ENCODE measurements around the gene PCDHB11.
"Not testable (repeated sequence)": the region's sequence is repeated elsewhere in the genome, so short reads cannot be mapped to it uniquely, and the experiment has no call there.

The PCDHB11 gene

GRCh38 chr5:141186897-141187512, 12.4 kb upstream of the PCDHB11 start, which contains the start of gene PCDHB9:
TSS of gene PCDHB9 (plus strand) at chr5:141187161. CDS start at chr5:141187319, 158 bp downstream.
- DNase-seq (ENCODE audit: low read depth) = no peak

DNA sequence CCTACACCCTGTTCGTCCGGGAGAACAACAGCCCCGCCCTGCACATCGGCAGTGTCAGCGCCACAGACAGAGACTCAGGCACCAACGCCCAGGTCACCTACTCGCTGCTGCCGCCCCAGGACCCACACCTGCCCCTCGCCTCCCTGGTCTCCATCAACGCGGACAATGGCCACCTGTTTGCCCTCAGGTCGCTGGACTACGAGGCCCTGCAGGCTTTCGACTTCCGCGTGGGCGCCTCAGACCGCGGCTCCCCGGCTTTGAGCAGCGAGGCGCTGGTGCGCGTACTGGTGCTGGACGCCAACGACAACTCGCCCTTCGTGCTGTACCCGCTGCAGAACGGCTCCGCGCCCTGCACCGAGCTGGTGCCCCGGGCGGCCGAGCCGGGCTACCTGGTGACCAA, 10.7 kb upstream of the PCDHB11 start:
- not testable (repeated sequence) for DNase-seq (ENCODE audit: low read depth)

- not testable (repeated sequence) for DNase-seq (ENCODE audit: low read depth)
Observed at GRCh38 chr5:141189131-141189530, 10.3 kb upstream of the PCDHB11 start.

DNA sequence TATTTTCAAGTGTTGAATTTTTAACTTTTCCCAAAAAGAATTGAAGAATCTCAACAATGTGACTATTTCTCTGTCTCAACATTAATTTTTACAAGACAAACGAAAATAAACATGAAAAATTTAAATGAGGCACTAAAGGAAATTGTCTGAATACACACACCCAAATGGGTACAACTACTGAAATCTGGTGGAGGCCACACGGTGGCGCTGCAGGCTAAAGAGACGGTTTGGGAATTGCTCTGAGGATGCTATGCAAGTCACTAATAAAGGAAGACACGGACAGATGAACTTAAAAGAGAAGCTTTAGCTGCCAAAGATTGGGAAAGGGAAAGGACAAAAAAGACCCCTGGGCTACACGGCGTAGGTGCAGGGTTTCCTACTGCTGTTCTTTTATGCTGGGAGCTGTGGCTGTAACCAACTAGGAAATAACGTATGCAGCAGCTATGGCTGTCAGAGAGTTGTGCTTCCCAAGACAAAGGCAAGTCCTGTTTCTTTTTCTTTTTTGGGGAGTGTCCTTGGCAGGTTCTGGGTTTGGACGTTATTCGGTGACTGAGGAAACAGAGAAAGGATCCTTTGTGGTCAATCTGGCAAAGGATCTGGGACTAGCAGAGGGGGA, 7.2 kb upstream of the PCDHB11 start, which contains the start of gene PCDHB10:
Gene PCDHB10 (plus strand): TSS at position 244 of the 616 bp plus-strand sequence. CDS start 200 bp downstream, at position 444.
- no peak for DNase-seq (ENCODE audit: low read depth)

DNA sequence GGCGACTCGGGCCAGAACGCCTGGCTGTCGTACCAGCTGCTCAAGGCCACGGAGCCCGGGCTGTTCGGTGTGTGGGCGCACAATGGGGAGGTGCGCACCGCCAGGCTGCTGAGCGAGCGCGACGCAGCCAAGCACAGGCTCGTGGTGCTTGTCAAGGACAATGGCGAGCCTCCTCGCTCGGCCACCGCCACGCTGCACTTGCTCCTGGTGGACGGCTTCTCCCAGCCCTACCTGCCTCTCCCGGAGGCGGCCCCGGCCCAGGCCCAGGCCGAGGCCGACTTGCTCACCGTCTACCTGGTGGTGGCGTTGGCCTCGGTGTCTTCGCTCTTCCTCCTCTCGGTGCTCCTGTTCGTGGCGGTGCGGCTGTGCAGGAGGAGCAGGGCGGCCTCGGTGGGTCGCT, 5.1 kb upstream of the PCDHB11 start:
- DNase-seq (ENCODE audit: low read depth) = not testable (repeated sequence)

GRCh38 chr5:141196363-141196762, 3.1 kb upstream of the PCDHB11 start:
- DNase-seq (ENCODE audit: low read depth) = no peak

- DNase-seq (ENCODE audit: low read depth) = not testable (repeated sequence)
Observed at GRCh38 chr5:141201126-141201525, 1.7 kb downstream of the PCDHB11 start.

GRCh38 chr5:141201646-141202045, 2.2 kb downstream of the PCDHB11 start:
- DNase-seq (ENCODE audit: low read depth) = not testable (repeated sequence)

GRCh38 chr5:141208478-141208877, 9.1 kb downstream of the PCDHB11 start, which contains the start of gene PCDHB12:
TSS of gene PCDHB12 (plus strand) at chr5:141208719. CDS start at chr5:141208908, 189 bp downstream.
- no peak for DNase-seq (ENCODE audit: low read depth)

- DNase-seq (ENCODE audit: low read depth) = not testable (repeated sequence)
Observed at GRCh38 chr5:141210281-141210680, 10.9 kb downstream of the PCDHB11 start.

DNA sequence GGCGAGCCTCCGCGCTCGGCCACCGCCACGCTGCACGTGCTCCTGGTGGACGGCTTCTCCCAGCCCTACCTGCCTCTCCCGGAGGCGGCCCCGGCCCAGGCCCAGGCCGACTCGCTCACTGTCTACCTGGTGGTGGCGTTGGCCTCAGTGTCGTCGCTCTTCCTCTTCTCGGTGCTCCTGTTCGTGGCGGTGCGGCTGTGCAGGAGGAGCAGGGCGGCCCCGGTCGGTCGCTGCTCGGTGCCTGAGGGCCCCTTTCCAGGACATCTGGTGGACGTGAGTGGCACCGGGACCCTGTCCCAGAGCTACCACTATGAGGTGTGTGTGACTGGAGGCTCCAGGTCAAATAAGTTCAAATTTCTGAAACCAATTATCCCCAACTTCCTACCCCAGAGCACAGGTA, 11.4 kb downstream of the PCDHB11 start:
- not testable (repeated sequence) for DNase-seq (ENCODE audit: low read depth)

- DNase-seq (ENCODE audit: low read depth) = not testable (repeated sequence)
Observed at GRCh38 chr5:141213656-141214339, 14.4 kb downstream of the PCDHB11 start, which contains the start of gene PCDHB13. TSS of gene PCDHB13 (plus strand) at chr5:141213919. CDS start at chr5:141214124, 205 bp downstream.

DNA sequence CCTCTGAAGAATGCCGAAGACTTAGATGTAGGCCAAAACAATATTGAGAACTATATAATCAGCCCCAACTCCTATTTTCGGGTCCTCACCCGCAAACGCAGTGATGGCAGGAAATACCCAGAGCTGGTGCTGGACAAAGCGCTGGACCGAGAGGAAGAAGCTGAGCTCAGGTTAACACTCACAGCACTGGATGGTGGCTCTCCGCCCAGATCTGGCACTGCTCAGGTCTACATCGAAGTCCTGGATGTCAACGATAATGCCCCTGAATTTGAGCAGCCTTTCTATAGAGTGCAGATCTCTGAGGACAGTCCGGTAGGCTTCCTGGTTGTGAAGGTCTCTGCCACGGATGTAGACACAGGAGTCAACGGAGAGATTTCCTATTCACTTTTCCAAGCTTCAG, 15.2 kb downstream of the PCDHB11 start:
- not testable (repeated sequence) for DNase-seq (ENCODE audit: low read depth)

DNA sequence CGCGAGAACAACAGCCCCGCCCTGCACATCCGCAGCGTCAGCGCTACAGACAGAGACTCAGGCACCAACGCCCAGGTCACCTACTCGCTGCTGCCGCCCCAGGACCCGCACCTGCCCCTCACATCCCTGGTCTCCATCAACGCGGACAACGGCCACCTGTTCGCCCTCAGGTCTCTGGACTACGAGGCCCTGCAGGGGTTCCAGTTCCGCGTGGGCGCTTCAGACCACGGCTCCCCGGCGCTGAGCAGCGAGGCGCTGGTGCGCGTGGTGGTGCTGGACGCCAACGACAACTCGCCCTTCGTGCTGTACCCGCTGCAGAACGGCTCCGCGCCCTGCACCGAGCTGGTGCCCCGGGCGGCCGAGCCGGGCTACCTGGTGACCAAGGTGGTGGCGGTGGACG, 16.1 kb downstream of the PCDHB11 start:
- DNase-seq (ENCODE audit: low read depth) = not testable (repeated sequence)

DNA sequence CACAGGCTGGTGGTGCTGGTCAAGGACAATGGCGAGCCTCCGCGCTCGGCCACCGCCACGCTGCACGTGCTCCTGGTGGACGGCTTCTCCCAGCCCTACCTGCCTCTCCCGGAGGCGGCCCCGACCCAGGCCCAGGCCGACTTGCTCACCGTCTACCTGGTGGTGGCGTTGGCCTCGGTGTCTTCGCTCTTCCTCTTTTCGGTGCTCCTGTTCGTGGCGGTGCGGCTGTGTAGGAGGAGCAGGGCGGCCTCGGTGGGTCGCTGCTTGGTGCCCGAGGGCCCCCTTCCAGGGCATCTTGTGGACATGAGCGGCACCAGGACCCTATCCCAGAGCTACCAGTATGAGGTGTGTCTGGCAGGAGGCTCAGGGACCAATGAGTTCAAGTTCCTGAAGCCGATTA, 16.6 kb downstream of the PCDHB11 start:
- not testable (repeated sequence) for DNase-seq (ENCODE audit: low read depth)

DNA sequence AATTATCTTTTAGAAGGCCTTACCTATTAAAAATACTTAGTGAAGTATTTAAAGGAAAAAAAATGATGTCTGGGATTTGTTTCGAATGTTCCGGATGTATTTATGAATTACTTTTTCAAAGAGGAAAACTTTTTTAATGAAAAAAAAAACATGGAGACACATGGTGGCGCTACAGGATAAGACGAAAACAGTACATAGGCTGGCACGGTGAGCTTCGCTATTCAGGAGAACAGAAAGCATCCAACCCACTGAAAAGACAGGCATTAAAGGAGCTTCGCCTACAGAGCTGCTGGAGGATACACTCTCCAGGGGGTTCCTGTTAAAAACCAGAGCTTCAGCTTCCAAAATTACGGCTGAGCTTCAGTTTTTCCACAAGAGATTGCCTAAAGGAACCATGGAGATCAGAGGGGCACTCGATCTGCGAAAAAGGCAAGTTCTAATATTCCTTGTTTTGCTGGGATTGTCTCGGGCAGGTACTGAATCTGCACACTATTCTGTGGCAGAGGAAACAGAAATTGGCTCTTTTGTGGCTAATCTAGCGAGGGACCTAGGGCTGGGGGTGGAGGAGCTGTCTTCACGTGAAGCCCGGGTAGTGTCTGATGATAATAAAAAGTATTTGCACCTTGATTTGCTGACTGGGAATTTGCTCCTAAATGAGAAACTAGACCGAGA, 23.8 kb downstream of the PCDHB11 start, which contains the start of gene PCDHB14:
Gene PCDHB14 (plus strand): TSS at position 232 of the 672 bp plus-strand sequence. CDS start 163 bp downstream, at position 395.
- no peak for DNase-seq (ENCODE audit: low read depth)

GRCh38 chr5:141224844-141225243, 25.4 kb downstream of the PCDHB11 start:
- DNase-seq (ENCODE audit: low read depth) = not testable (repeated sequence)

DNA sequence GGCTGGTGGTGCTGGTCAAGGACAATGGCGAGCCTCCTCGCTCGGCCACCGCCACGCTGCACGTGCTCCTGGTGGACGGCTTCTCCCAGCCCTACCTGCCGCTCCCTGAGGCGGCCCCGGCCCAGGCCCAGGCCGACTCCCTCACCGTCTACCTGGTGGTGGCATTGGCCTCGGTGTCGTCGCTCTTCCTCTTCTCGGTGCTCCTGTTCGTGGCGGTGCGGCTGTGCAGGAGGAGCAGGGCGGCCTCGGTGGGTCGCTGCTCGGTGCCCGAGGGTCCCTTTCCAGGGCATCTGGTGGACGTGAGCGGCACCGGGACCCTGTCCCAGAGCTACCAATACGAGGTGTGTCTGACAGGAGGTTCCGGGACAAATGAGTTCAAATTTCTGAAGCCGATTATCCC, 26.0 kb downstream of the PCDHB11 start:
- not testable (repeated sequence) for DNase-seq (ENCODE audit: low read depth)

GRCh38 chr5:141234109-141234667, 34.8 kb downstream of the PCDHB11 start:
- no peak for DNase-seq (ENCODE audit: low read depth)

DNA sequence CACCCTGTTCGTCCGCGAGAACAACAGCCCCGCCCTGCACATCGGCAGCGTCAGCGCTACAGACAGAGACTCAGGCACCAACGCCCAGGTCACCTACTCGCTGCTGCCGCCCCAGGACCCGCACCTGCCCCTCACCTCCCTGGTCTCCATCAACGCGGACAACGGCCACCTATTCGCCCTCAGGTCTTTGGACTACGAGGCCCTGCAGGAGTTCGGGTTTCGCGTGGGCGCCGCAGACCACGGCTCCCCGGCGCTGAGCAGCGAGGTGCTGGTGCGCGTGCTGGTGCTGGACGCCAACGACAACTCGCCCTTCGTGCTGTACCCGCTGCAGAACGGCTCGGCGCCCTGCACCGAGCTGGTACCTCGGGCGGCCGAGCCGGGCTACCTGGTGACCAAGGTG, 36.5 kb downstream of the PCDHB11 start:
- not testable (repeated sequence) for DNase-seq (ENCODE audit: low read depth)

DNA sequence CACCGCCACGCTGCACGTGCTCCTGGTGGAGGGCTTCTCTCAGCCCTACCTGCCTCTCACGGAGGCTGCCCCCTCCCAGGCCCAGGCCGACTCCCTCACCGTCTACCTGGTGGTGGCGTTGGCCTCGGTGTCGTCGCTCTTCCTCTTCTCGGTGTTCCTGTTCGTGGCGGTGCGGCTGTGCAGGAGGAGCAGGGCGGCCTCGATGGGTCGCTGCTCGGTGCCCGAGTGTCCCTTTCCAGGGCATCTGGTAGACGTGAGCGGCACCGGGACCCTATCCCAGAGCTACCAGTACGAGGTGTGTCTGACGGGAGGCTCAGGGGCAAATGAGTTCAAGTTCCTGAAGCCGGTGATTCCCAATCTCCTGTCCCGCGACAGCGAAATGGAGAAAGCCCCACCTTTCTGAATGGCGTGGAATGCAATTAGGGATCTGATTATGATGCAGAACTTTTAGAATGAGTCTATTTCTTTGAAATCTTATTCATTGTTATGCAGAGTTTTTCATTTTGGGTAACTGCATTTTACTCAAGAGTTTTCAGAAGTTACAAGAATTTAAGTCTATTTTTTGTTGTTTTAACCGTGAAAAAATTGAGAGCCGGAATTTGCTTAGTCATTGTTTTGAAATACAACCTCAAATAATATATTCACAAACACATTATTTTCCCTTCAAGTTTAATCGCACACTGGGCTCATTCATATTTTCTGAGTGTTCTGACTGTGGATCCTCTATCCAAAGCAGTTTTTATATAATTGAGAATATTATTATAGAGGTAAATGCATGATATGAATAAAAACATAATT, 37.3 kb downstream of the PCDHB11 start:
- DNase-seq (ENCODE audit: low read depth) = no peak
